ENCODE results near the gene ARL3. TPM values are rescaled to one million over a fixed set of nuclear protein-coding genes. Genes with fewer than 3 reads are reported as not detected.
A peak's percentile ranks its signal among the peaks of the same experiment; 100 is the strongest.

ARL3 gene
- total RNA-seq, 2 experiments from 2014 or later = 5.3 to 6.2 TPM

- peaks cover 41% of the 10 kb centered on the region for H3K4me1 Mint-ChIP-seq (ENCODE audit: low read depth)
- no peaks in the 10 kb centered on the region for H3K9me3 Mint-ChIP-seq
- peak overlapping the region; percentile 89 for H3K27ac Mint-ChIP-seq
- H3K27me3 Mint-ChIP-seq = no peaks in the 10 kb centered on the region
- H3K4me3 Mint-ChIP-seq = no peak overlapping the region
- ATAC-seq = no peak
- no peak for TF ChIP-seq CTCF (IDR thresholded peaks at IDR 0.05)
- intact Hi-C loops (cut with micrococcal nuclease) = no loop called here
- CTCF ChIA-PET = interaction anchor here (1.0 to 1.5 kb wide), 4 partner anchors 13 to 82 kb away, joined by 3 to 4 read pairs (median 4); partner anchors contain the start of genes ARL3 and SFXN2
- POLR2A ChIA-PET = interaction anchor here (0.8 to 1.3 kb wide), 4 partner anchors 9 to 26 kb away, joined by 3 to 4 read pairs (median 3); no protein-coding TSS in a partner anchor
- H3K36me3 Mint-ChIP-seq (ENCODE audit: low read depth) = no peaks in the 10 kb centered on the region
- no peak for DNase-seq
Observed at GRCh38 chr10:102631525-102632393, 82.4 kb downstream of the ARL3 start.

GRCh38 chr10:102630663-102631062 lies 83.5 kb downstream of the ARL3 start:
- ChIA-PET CTCF (interaction anchor here (0.6 to 1.3 kb wide), 3 partner anchors 16 to 40 kb away, joined by 3 read pairs; no protein-coding TSS in a partner anchor), POLR2A (no interaction called here)
- ATAC-seq (no peak), DNase-seq (no peak)
- intact Hi-C loops (cut with micrococcal nuclease) = no loop called here
- no peak overlapping the region for H3K4me3 Mint-ChIP-seq
- no peaks in the 10 kb centered on the region for H3K36me3 Mint-ChIP-seq (ENCODE audit: low read depth)
- no peak overlapping the region for H3K27ac Mint-ChIP-seq
- no peaks in the 10 kb centered on the region for H3K9me3 Mint-ChIP-seq
- H3K4me1 Mint-ChIP-seq (ENCODE audit: low read depth) = peaks cover 36% of the 10 kb centered on the region
- no peaks in the 10 kb centered on the region for H3K27me3 Mint-ChIP-seq
- no peak for TF ChIP-seq CTCF (IDR thresholded peaks at IDR 0.05)

GRCh38 chr10:102629661-102630614 lies 84.3 kb downstream of the ARL3 start:
- H3K4me3 Mint-ChIP-seq = no peak overlapping the region
- TF ChIP-seq CTCF (IDR thresholded peaks at IDR 0.05) = no peak
- no peaks in the 10 kb centered on the region for H3K9me3 Mint-ChIP-seq
- H3K36me3 Mint-ChIP-seq (ENCODE audit: low read depth) = no peaks in the 10 kb centered on the region
- no peak for DNase-seq
- ATAC-seq = no peak
- ChIA-PET CTCF (interaction anchor here (0.6 to 1.3 kb wide), 3 partner anchors 15 to 40 kb away, joined by 3 read pairs; no protein-coding TSS in a partner anchor), POLR2A (interaction anchor here (0.9 kb wide), 1 partner anchor 10 kb away, joined by 5 read pairs; no protein-coding TSS in a partner anchor)
- H3K27me3 Mint-ChIP-seq = no peaks in the 10 kb centered on the region
- H3K27ac Mint-ChIP-seq = no peak overlapping the region
- intact Hi-C loops (cut with micrococcal nuclease) = no loop called here
- peaks cover 29% of the 10 kb centered on the region for H3K4me1 Mint-ChIP-seq (ENCODE audit: low read depth)

GRCh38 chr10:102628451-102628911 lies 85.7 kb downstream of the ARL3 start:
- Mint-ChIP-seq H3K9me3 (no peaks in the 10 kb centered on the region), H3K27me3 (no peaks in the 10 kb centered on the region), H3K4me3 (no peak overlapping the region), H3K4me1 (ENCODE audit: low read depth) (peaks cover 15% of the 10 kb centered on the region), H3K36me3 (ENCODE audit: low read depth) (no peaks in the 10 kb centered on the region), H3K27ac (no peak overlapping the region)
- POLR2A ChIA-PET = no interaction called here
- ATAC-seq (no peak), DNase-seq (no peak)
- intact Hi-C loops (cut with micrococcal nuclease) = no loop called here
- TF ChIP-seq CTCF (IDR thresholded peaks at IDR 0.05) = no peak
- CTCF ChIA-PET = interaction anchor here (1.7 kb wide), 1 partner anchor 41 kb away, joined by 4 read pairs; no protein-coding TSS in a partner anchor

Measured in activated CD8-positive, alpha-beta T cell treated with anti-CD3 and anti-CD28 coated beads for 36 hours (primary cell).